ENCODE results near the gene TMEM269.

Gene TMEM269

GRCh38 chr1:42777852-42778251, 6.9 kb upstream of the TMEM269 start:
- no peak overlapping the region for H3K4me2 ChIP-seq (ENCODE audit: low read depth, low read length, poor library complexity, severe bottlenecking)
- H3K9ac ChIP-seq (ENCODE audit: low read length) = no peak overlapping the region
- TF ChIP-seq EZH2phosphoT487 (conservative IDR thresholded peaks at IDR 0.05; ENCODE audit: low read length) (no peak), CTCF (IDR thresholded peaks at IDR 0.05; ENCODE audit: insufficient read depth, low read length, poor library complexity, severe bottlenecking) (no peak)
- H3K27me3 ChIP-seq (ENCODE audit: low read length) = no peaks in the 10 kb centered on the region
- H3K36me3 ChIP-seq (ENCODE audit: low read length) = no peaks in the 10 kb centered on the region; the same call in 1 of the 2 replicates
- H3F3A ChIP-seq (ENCODE audit: insufficient read depth) = no peaks in the 10 kb centered on the region
- no peaks in the 10 kb centered on the region for H4K20me1 ChIP-seq (ENCODE audit: low read depth, low read length)
- H3K27ac ChIP-seq (ENCODE audit: low read depth, low read length) = no peak overlapping the region
- no peaks in the 10 kb centered on the region for H3K9me2 ChIP-seq (replicated peaks; ENCODE audit: insufficient read depth, low read length)
- no peak overlapping the region for H3K4me3 ChIP-seq (ENCODE audit: insufficient read depth, low read length, poor library complexity, severe bottlenecking)
- H2AFZ ChIP-seq (ENCODE audit: low read depth, low read length, severe bottlenecking) = no peak overlapping the region
- no peaks in the 10 kb centered on the region; the same call in 1 of the 2 replicates for H3K79me2 ChIP-seq (ENCODE audit: insufficient read depth, low read length)
- no peaks in the 10 kb centered on the region for H3K9me3 ChIP-seq (ENCODE audit: insufficient read depth, low read length)

- Histone ChIP-seq H4K20me1 (ENCODE audit: low read depth, low read length) (no peaks in the 10 kb centered on the region), H3F3A (ENCODE audit: insufficient read depth) (no peaks in the 10 kb centered on the region), H2AFZ (ENCODE audit: low read depth, low read length, severe bottlenecking) (no peak overlapping the region), H3K9me2 (replicated peaks; ENCODE audit: insufficient read depth, low read length) (no peaks in the 10 kb centered on the region), H3K79me2 (ENCODE audit: insufficient read depth, low read length) (no peaks in the 10 kb centered on the region), H3K9me3 (ENCODE audit: insufficient read depth, low read length) (no peaks in the 10 kb centered on the region), H3K9ac (ENCODE audit: low read length) (no peak overlapping the region), H3K4me3 (ENCODE audit: insufficient read depth, low read length, poor library complexity, severe bottlenecking) (no peak overlapping the region), H3K4me2 (ENCODE audit: low read depth, low read length, poor library complexity, severe bottlenecking) (no peak overlapping the region), H3K27me3 (ENCODE audit: low read length) (no peaks in the 10 kb centered on the region), H3K36me3 (ENCODE audit: low read length) (no peaks in the 10 kb centered on the region; the same call in 1 of the 2 replicates), H3K27ac (ENCODE audit: low read depth, low read length) (no peak overlapping the region)
- TF ChIP-seq EZH2phosphoT487 (conservative IDR thresholded peaks at IDR 0.05; ENCODE audit: low read length) = no peak
- no peak for TF ChIP-seq CTCF (IDR thresholded peaks at IDR 0.05; ENCODE audit: insufficient read depth, low read length, poor library complexity, severe bottlenecking)
These were observed 5.1 kb upstream of the TMEM269 start for GRCh38 chr1:42779725-42780124.

GRCh38 chr1:42780176-42780575, 4.6 kb upstream of the TMEM269 start:
- TF ChIP-seq CTCF (IDR thresholded peaks at IDR 0.05; ENCODE audit: insufficient read depth, low read length, poor library complexity, severe bottlenecking) = no peak
- TF ChIP-seq EZH2phosphoT487 (conservative IDR thresholded peaks at IDR 0.05; ENCODE audit: low read length) = no peak
- Histone ChIP-seq H3K4me3 (ENCODE audit: insufficient read depth, low read length, poor library complexity, severe bottlenecking) (no peak overlapping the region), H4K20me1 (ENCODE audit: low read depth, low read length) (no peaks in the 10 kb centered on the region), H3K4me2 (ENCODE audit: low read depth, low read length, poor library complexity, severe bottlenecking) (no peak overlapping the region), H3K27me3 (ENCODE audit: low read length) (no peaks in the 10 kb centered on the region), H3K27ac (ENCODE audit: low read depth, low read length) (no peak overlapping the region), H3F3A (ENCODE audit: insufficient read depth) (no peaks in the 10 kb centered on the region), H3K9me2 (replicated peaks; ENCODE audit: insufficient read depth, low read length) (no peaks in the 10 kb centered on the region), H3K79me2 (ENCODE audit: insufficient read depth, low read length) (no peaks in the 10 kb centered on the region), H3K36me3 (ENCODE audit: low read length) (no peaks in the 10 kb centered on the region), H2AFZ (ENCODE audit: low read depth, low read length, severe bottlenecking) (no peak overlapping the region), H3K9ac (ENCODE audit: low read length) (no peak overlapping the region), H3K9me3 (ENCODE audit: insufficient read depth, low read length) (no peaks in the 10 kb centered on the region)
